HepG2 (cell line): ENCODE results near the gene MED9. TPM values are rescaled to one million over a fixed set of nuclear protein-coding genes. Genes with fewer than 3 reads are reported as not detected.

Experiments
- ATF2 ChIP-seq: sonication (generic); formaldehyde crosslinking; IDR thresholded peaks from 2 replicates; pipeline ENCODE4 v1.4.0; 2020; ENCODE audit warnings: missing genetic modification reagents
- ATRX ChIP-seq: sonication (generic); formaldehyde crosslinking; IDR thresholded peaks from 2 replicates; pipeline ENCODE4 v1.4.0; 2020; ENCODE audit warnings: missing genetic modification reagents, borderline replicate concordance
- BHLHE40 ChIP-seq: IDR thresholded peaks from 2 replicates; pipeline ENCODE4 v1.6.1; 2011; ENCODE audit warnings: low read length, improper control_type of control experiment
- BRD4 ChIP-seq: sonication (generic); formaldehyde crosslinking; IDR thresholded peaks from 2 replicates; pipeline ENCODE4 v1.4.0; 2020; ENCODE audit warnings: missing genetic modification reagents
- FLYWCH1 ChIP-seq: sonication (generic); formaldehyde crosslinking; IDR thresholded peaks from 2 replicates; pipeline ENCODE4 v1.8.1; 2023; ENCODE audit warnings: mild to moderate bottlenecking, missing genetic modification reagents
- JARID2 ChIP-seq: sonication (generic); formaldehyde crosslinking; IDR thresholded peaks from 2 replicates; pipeline ENCODE4 v1.8.1; 2023; ENCODE audit warnings: missing genetic modification reagents, inconsistent platforms; ENCODE audit not compliant: insufficient replicate concordance
- RBM39 ChIP-seq: fragments of 200-400 bp; formaldehyde crosslinking; IDR thresholded peaks from one replicate; pipeline ENCODE4 v1.6.1; 2018; ENCODE audit warnings: antibody characterized with exemption, mild to moderate bottlenecking, low read depth, low read length; ENCODE audit not compliant: poor library complexity, severe bottlenecking
- TFAP4 ChIP-seq: sonication (generic); IDR thresholded peaks from 2 replicates; pipeline ENCODE4 v1.6.1; 2016; ENCODE audit warnings: low read depth, borderline replicate concordance
- ZBTB46 ChIP-seq: sonication (generic); formaldehyde crosslinking; IDR thresholded peaks from 2 replicates; pipeline ENCODE4 v1.4.0; 2020; ENCODE audit warnings: mild to moderate bottlenecking, missing genetic modification reagents, borderline replicate concordance
- ZNF121 ChIP-seq: sonication (generic); formaldehyde crosslinking; IDR thresholded peaks from 2 replicates; pipeline ENCODE4 v1.5.0; 2020; ENCODE audit warnings: mild to moderate bottlenecking, missing genetic modification reagents
- ZNF207 ChIP-seq: fragments of 450-650 bp; IDR thresholded peaks from 2 replicates; pipeline ENCODE4 v1.6.1; 2016; ENCODE audit warnings: antibody characterized with exemption, borderline replicate concordance
- ZNF263 ChIP-seq: sonication (generic); formaldehyde crosslinking; IDR thresholded peaks from 2 replicates; pipeline ENCODE4 v1.4.0; 2020; ENCODE audit warnings: missing genetic modification reagents
- ZNF3 ChIP-seq: IDR thresholded peaks from 2 replicates; pipeline ENCODE4 v1.7.0; 2017; ENCODE audit warnings: inconsistent platforms
- ZNF326 ChIP-seq: sonication (generic); formaldehyde crosslinking; IDR thresholded peaks from 2 replicates; pipeline ENCODE4 v1.4.0; 2020; ENCODE audit warnings: missing genetic modification reagents, borderline replicate concordance
- ZNF331 ChIP-seq: sonication (generic); formaldehyde crosslinking; IDR thresholded peaks from 2 replicates; pipeline ENCODE4 v1.4.0; 2020; ENCODE audit warnings: missing genetic modification reagents
- ZNF562 ChIP-seq: sonication (generic); formaldehyde crosslinking; IDR thresholded peaks from 2 replicates; pipeline ENCODE4 v1.8.0; 2022; ENCODE audit warnings: missing genetic modification reagents, borderline replicate concordance
- ZNF644 ChIP-seq: IDR thresholded peaks from 2 replicates; pipeline ENCODE4 v1.6.1; 2016; ENCODE audit warnings: low read depth
- ZNF672 ChIP-seq: sonication (generic); formaldehyde crosslinking; IDR thresholded peaks from 2 replicates; pipeline ENCODE4 v1.8.1; 2022; ENCODE audit warnings: missing genetic modification reagents
- polyA plus RNA-seq, 8 experiments: library from polyadenylated mRNA; depleted of rRNA in 3 of 8; stranded (reverse) in 7 of 8; unstranded in 1 of 8; fragments of >200 nt; fragmentation: Illumina TruSeq in 4 of 8; extraction: Trizol in 4 of 8; gene quantifications; 2 replicates each; pipeline versions ENCODE4 v1.2.1 to v1.2.3, GENCODE V29; 2011 to 2016; ENCODE audit warnings: low read depth in 4 of 8, missing spikeins in 1 of 8, mixed read lengths in 1 of 8; ENCODE audit not compliant: insufficient read depth in 1 of 8
- total RNA-seq, 5 experiments: library from RNA; depleted of rRNA; stranded (reverse); fragments of >200 nt; fragmentation: Illumina TruSeq; extraction: Trizol; gene quantifications; 2 replicates each; pipeline ENCODE4 v1.2.3, GENCODE V29; 2016; ENCODE audit warnings: low read depth in 1 of 5
- TF ChIP-seq, protein P1 (sequence below): sonication (generic); formaldehyde crosslinking; IDR thresholded peaks from 2 replicates; pipeline ENCODE4 v1.5.1; 2020; ENCODE audit warnings: mild to moderate bottlenecking, missing genetic modification reagents, borderline replicate concordance
- TF ChIP-seq, protein P2 (sequence below): sonication (generic); formaldehyde crosslinking; IDR thresholded peaks from 2 replicates; pipeline ENCODE4 v1.4.0; 2020; ENCODE audit warnings: missing genetic modification reagents, borderline replicate concordance

MED9 gene
- total and polyA plus RNA-seq, 2 of the 13 experiments (the other 11 are each of a cell fraction or from before 2014, with no cell fraction given) = 11.9 to 15.1 TPM

GRCh38 chr17:17476865-17477467 is at the start of gene MED9 (continued):
- TF ChIP-seq BHLHE40 (peak; percentile 31; the same call in 1 of the 2 replicates), ATF2 (CRISPR knock-in tag) (no peak; the same call in 1 of the 2 replicates), ZBTB46 (no peak), ATRX (CRISPR knock-in tag) (no peak), ZNF331 (CRISPR knock-in tag) (peak; percentile 49; the same call in 1 of the 2 replicates), ZNF672 (no peak), ZNF3 (no peak), ZNF326 (no peak), ZNF263 (CRISPR knock-in tag) (peak; percentile 52; the same call in 1 of the 2 replicates), ZNF121 (CRISPR knock-in tag) (no peak), TFAP4 (no peak), RBM39 (peak; percentile 51), JARID2 (no peak), ZNF562 (no peak), ZNF207 (no peak), ZNF644 (CRISPR knock-in tag) (no peak), BRD4 (CRISPR knock-in tag) (peak; percentile 57; the same call in 1 of the 2 replicates), FLYWCH1 (CRISPR knock-in tag) (no peak)
- TF ChIP-seq, protein P1, sequence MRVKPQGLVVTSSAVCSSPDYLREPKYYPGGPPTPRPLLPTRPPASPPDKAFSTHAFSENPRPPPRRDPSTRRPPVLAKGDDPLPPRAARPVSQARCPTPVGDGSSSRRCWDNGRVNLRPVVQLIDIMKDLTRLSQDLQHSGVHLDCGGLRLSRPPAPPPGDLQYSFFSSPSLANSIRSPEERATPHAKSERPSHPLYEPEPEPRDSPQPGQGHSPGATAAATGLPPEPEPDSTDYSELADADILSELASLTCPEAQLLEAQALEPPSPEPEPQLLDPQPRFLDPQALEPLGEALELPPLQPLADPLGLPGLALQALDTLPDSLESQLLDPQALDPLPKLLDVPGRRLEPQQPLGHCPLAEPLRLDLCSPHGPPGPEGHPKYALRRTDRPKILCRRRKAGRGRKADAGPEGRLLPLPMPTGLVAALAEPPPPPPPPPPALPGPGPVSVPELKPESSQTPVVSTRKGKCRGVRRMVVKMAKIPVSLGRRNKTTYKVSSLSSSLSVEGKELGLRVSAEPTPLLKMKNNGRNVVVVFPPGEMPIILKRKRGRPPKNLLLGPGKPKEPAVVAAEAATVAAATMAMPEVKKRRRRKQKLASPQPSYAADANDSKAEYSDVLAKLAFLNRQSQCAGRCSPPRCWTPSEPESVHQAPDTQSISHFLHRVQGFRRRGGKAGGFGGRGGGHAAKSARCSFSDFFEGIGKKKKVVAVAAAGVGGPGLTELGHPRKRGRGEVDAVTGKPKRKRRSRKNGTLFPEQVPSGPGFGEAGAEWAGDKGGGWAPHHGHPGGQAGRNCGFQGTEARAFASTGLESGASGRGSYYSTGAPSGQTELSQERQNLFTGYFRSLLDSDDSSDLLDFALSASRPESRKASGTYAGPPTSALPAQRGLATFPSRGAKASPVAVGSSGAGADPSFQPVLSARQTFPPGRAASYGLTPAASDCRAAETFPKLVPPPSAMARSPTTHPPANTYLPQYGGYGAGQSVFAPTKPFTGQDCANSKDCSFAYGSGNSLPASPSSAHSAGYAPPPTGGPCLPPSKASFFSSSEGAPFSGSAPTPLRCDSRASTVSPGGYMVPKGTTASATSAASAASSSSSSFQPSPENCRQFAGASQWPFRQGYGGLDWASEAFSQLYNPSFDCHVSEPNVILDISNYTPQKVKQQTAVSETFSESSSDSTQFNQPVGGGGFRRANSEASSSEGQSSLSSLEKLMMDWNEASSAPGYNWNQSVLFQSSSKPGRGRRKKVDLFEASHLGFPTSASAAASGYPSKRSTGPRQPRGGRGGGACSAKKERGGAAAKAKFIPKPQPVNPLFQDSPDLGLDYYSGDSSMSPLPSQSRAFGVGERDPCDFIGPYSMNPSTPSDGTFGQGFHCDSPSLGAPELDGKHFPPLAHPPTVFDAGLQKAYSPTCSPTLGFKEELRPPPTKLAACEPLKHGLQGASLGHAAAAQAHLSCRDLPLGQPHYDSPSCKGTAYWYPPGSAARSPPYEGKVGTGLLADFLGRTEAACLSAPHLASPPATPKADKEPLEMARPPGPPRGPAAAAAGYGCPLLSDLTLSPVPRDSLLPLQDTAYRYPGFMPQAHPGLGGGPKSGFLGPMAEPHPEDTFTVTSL = no peak
- TF ChIP-seq, protein P2, sequence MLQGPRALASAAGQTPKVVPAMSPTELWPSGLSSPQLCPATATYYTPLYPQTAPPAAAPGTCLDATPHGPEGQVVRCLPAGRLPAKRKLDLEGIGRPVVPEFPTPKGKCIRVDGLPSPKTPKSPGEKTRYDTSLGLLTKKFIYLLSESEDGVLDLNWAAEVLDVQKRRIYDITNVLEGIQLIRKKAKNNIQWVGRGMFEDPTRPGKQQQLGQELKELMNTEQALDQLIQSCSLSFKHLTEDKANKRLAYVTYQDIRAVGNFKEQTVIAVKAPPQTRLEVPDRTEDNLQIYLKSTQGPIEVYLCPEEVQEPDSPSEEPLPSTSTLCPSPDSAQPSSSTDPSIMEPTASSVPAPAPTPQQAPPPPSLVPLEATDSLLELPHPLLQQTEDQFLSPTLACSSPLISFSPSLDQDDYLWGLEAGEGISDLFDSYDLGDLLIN (CRISPR knock-in tag) = peak; percentile 94; the same call in 1 of the 2 replicates
